ENCODE results near the gene PIPOX.
"Not testable (repeated sequence)": the region's sequence is repeated elsewhere in the genome, so short reads cannot be mapped to it uniquely, and the experiment has no call there.

PIPOX gene

GRCh38 chr17:29078183-29079045, 35.5 kb downstream of the PIPOX start:
- DNase-seq = no peak

GRCh38 chr17:29079433-29079832, 36.5 kb downstream of the PIPOX start:
- DNase-seq = no peak

- no peak for DNase-seq
These were observed 36.9 kb downstream of the PIPOX start for GRCh38 chr17:29079887-29080286.

GRCh38 chr17:29080323-29080722, 37.4 kb downstream of the PIPOX start:
- no peak for DNase-seq

- no peak for DNase-seq
These were observed 38.0 kb downstream of the PIPOX start for GRCh38 chr17:29080965-29081364.

GRCh38 chr17:29084541-29085146, 41.7 kb downstream of the PIPOX start:
- DNase-seq = peak; percentile 56

- no peak for DNase-seq
These were observed 42.3 kb downstream of the PIPOX start for GRCh38 chr17:29085223-29085622.

GRCh38 chr17:29086628-29087332, 43.8 kb downstream of the PIPOX start:
- no peak for DNase-seq

GRCh38 chr17:29088782-29089181, 45.8 kb downstream of the PIPOX start:
- not testable (repeated sequence) for DNase-seq

GRCh38 chr17:29089601-29090044, 46.7 kb downstream of the PIPOX start:
- DNase-seq = peak; percentile 34

- no peak for DNase-seq
These were observed 47.2 kb downstream of the PIPOX start for GRCh38 chr17:29090108-29090507.

GRCh38 chr17:29090750-29091605, 48.0 kb downstream of the PIPOX start:
- DNase-seq = no peak

GRCh38 chr17:29091606-29092289, 48.8 kb downstream of the PIPOX start:
- DNase-seq = peak; percentile 61

- DNase-seq = no peak
These were observed 50.3 kb downstream of the PIPOX start for GRCh38 chr17:29093090-29093871.

GRCh38 chr17:29094101-29094708, 51.3 kb downstream of the PIPOX start:
- no peak for DNase-seq

GRCh38 chr17:29095439-29095838, 52.5 kb downstream of the PIPOX start:
- DNase-seq = no peak

GRCh38 chr17:29096094-29096493, 53.2 kb downstream of the PIPOX start:
- no peak for DNase-seq

GRCh38 chr17:29099527-29099926, 56.6 kb downstream of the PIPOX start:
- DNase-seq = no peak

GRCh38 chr17:29100296-29100695, 57.4 kb downstream of the PIPOX start:
- DNase-seq = no peak

GRCh38 chr17:29102046-29102445, 59.1 kb downstream of the PIPOX start:
- no peak for DNase-seq

GRCh38 chr17:29102741-29103181, 59.8 kb downstream of the PIPOX start:
- no peak for DNase-seq

Measured in NCI-H2029 treated with DMSO at 0.1 percent for 48 hours (cell line).